Spleen (tissue), 11 donors: ENCODE measurements around the gene WDR70. TPM values are rescaled to one million over a fixed set of nuclear protein-coding genes. Genes with fewer than 3 reads are reported as not detected.

Experiments
- DNase-seq: peaks from one replicate; pipeline ENCODE4 v3.0.0-alpha.2; 2020
- H3K27ac ChIP-seq, 8 donors: fragments of 200-600 bp; sonication (generic) in 7 of 8; 1 replicate in 4 of 8; 2 replicates in 4 of 8; pipeline versions ENCODE4 v1.5.0 to v1.8.0; 2016 to 2021; ENCODE audit warnings: inconsistent platforms in 4 of 8, mild to moderate bottlenecking in 4 of 8, moderate library complexity in 1 of 8
- H3K27me3 ChIP-seq, 7 donors: fragments of 200-600 bp; sonication (generic) in 6 of 7; replicated peaks in 1 of 7; 1 replicate in 4 of 7; 2 replicates in 3 of 7; pipeline versions ENCODE4 v1.5.0 to v1.8.0; 2016 to 2021; ENCODE audit warnings: inconsistent platforms in 3 of 7, mild to moderate bottlenecking in 1 of 7
- H3K36me3 ChIP-seq, 6 donors: fragments of 200-600 bp; sonication (generic) in 5 of 6; 1 replicate in 4 of 6; 2 replicates in 2 of 6; pipeline versions ENCODE4 v1.5.0 to v1.8.0; 2016 to 2021; ENCODE audit warnings: inconsistent platforms in 2 of 6
- H3K4me1 ChIP-seq, 6 donors: fragments of 200-600 bp; sonication (generic) in 5 of 6; 1 replicate in 3 of 6; 2 replicates in 3 of 6; pipeline versions ENCODE4 v1.5.0 to v1.8.0; 2016 to 2021; ENCODE audit warnings: inconsistent platforms in 3 of 6
- H3K4me3 ChIP-seq, 8 donors: fragments of 200-600 bp; sonication (generic) in 7 of 8; 1 replicate in 4 of 8; 2 replicates in 4 of 8; pipeline versions ENCODE4 v1.5.0 to v1.8.0; 2016 to 2021; ENCODE audit warnings: inconsistent platforms in 4 of 8, mild to moderate bottlenecking in 4 of 8, moderate library complexity in 2 of 8
- H3K9me3 ChIP-seq, 8 donors: fragments of 200-600 bp; sonication (generic) in 7 of 8; 1 replicate in 4 of 8; 2 replicates in 4 of 8; pipeline versions ENCODE4 v1.5.0 to v1.8.0; 2016 to 2021; ENCODE audit warnings: inconsistent platforms in 4 of 8
- POLR2A ChIP-seq, 3 donors: fragments of 450-650 bp; IDR thresholded peaks; one replicate each; pipeline ENCODE4 v1.5.1; 2017; ENCODE audit warnings: antibody characterized with exemption in 3 of 3, mild to moderate bottlenecking in 1 of 3
- POLR2AphosphoS5 ChIP-seq, 3 donors: sonication (generic); formaldehyde crosslinking; IDR thresholded peaks; one replicate each; pipeline ENCODE4 v1.5.1; 2017; ENCODE audit warnings: antibody characterized with exemption in 3 of 3
- WGBS, 5 donors: extraction: QIAGEN DNeasy Blood & Tissue Kit in 3 of 5; methylation state at CpG; one replicate each; pipeline versions ENCODE4 v1.1.5 to v1.1.7; 2013 to 2018; 5-methylcytosine and 5-hydroxymethylcytosine counted together
- intact Hi-C: fragments of 100-400 bp; cut with DNase I; formaldehyde crosslinking; loops from one replicate; pipeline ENCODE4 v1.15.0; 2023; ENCODE audit warnings: low total_unique reads
- polyA plus RNA-seq, 3 donors: library from polyadenylated mRNA; stranded (reverse); fragments of 200-250 nt; gene quantifications; one replicate each; pipeline ENCODE4 v1.2.1, GENCODE V29; 2013
- total RNA-seq, 7 donors: library from RNA; depleted of rRNA in 3 of 7; stranded (reverse); fragments of >200 nt in 3 of 7; fragmentation: NEBNext Ultra II Directional in 4 of 7; extraction: Animal tissue kit (Norgen Biotek cat#: 25700) in 4 of 7; gene quantifications; one replicate each; pipeline versions ENCODE4 v1.1.0 to v1.2.1, GENCODE V29; 2016 to 2021
- TF ChIP-seq, protein P1 (sequence below), 11 experiments: fragments of 200-600 bp in 7 of 11; fragments of 450-650 bp in 4 of 11; sonication (generic) in 4 of 11; IDR thresholded peaks in 8 of 11; conservative IDR thresholded peaks in 3 of 11; 1 replicate in 7 of 11; 2 replicates in 4 of 11; pipeline versions ENCODE4 v1.4.0 to v1.8.0; 2016 to 2021; ENCODE audit warnings: antibody characterized with exemption in 11 of 11, inconsistent platforms in 4 of 11, mild to moderate bottlenecking in 1 of 11
- donor health status: healthy with polysubstance abuse.
- donor health status: DM: no; HTN: no; CAD: no; lungs with moderate emphysema.
- donor health status: DM: no; HTN: no; CAD: no.
- donor health status: Bipolar disorder and iron deficiency.
- donor health status: healthy.
- donor health status: DM: no; HTN: no; CAD: no.
- donor health status: DM: yes; HTN: yes; CAD: no.

The WDR70 gene
- total and polyA plus RNA-seq, 10 donors = 24.7 to 51.7 (median 33.4) TPM

DNA sequence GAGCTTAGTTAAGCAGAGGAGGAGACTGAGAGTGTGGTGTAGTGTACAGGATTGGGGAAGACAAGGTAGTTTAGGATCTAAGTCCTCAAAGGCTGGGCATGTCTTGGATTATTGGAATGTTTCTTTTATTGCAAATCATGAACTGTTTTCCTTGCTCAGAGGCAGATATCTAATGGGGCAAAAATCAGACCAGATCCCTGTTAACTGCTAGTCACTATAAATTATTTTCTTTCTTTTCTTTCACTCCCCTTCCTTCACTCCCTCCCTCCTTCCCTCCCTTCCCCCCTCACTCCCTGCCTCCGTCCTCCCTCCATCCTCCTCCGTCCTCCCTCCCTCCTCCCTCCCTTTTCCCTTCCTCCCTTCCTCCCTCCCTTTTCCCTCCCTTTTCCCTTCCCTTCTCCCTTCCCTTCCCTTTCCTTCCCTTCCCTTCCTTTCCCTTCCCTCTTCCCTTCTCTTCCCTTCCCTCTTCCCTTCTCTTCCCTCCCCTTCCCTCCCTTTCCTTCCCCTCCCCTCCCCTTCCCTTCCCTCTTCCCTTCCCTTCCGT is 117.9 kb downstream of the WDR70 start:
- Histone ChIP-seq H3K27ac (no peak overlapping the region), H3K4me3 (no peak overlapping the region), H3K27me3 (no peaks in the 10 kb centered on the region), H3K4me1 (no peaks in the 10 kb centered on the region), H3K9me3 (no peaks in the 10 kb centered on the region), H3K36me3 (peaks cover 0 to 36% (median 7%) of the 10 kb centered on the region in 6 donors)
- DNase-seq = no peak
- intact Hi-C loops = no loop called here
- 77 to 83% (median 79%) methylated on average over 3 of the region's 3 CpGs for WGBS, 5 donors
- TF ChIP-seq POLR2AphosphoS5 (IDR thresholded peaks at IDR 0.05) (no peak), POLR2A (IDR thresholded peaks at IDR 0.05) (no peak)
- TF ChIP-seq, protein P1, sequence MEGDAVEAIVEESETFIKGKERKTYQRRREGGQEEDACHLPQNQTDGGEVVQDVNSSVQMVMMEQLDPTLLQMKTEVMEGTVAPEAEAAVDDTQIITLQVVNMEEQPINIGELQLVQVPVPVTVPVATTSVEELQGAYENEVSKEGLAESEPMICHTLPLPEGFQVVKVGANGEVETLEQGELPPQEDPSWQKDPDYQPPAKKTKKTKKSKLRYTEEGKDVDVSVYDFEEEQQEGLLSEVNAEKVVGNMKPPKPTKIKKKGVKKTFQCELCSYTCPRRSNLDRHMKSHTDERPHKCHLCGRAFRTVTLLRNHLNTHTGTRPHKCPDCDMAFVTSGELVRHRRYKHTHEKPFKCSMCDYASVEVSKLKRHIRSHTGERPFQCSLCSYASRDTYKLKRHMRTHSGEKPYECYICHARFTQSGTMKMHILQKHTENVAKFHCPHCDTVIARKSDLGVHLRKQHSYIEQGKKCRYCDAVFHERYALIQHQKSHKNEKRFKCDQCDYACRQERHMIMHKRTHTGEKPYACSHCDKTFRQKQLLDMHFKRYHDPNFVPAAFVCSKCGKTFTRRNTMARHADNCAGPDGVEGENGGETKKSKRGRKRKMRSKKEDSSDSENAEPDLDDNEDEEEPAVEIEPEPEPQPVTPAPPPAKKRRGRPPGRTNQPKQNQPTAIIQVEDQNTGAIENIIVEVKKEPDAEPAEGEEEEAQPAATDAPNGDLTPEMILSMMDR (IDR thresholded peaks at IDR 0.05 in 8 of 11, conservative IDR thresholded peaks at IDR 0.05 in 3 of 11) = no peak

DNA sequence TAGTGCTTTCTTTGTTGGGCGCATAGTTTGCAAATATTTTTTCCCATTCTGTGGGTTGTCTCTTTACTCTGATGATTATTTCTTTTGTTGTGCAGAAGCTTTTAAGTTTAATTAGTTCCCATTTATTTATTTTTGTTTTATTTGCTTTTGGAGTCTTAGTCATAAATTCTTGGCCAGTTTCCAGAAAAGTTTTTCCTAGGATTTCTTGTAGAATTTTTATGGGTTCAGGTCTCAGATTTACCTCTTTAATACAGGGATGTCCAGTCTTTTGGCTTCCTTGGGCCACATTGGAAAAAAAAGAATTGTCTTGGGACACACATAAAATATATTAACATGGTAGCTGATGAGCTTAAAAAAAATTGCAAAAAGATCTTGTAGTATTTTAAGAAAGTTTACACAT is 122.0 kb downstream of the WDR70 start:
- no peak overlapping the region for H3K4me3 ChIP-seq
- no peak for TF ChIP-seq POLR2A (IDR thresholded peaks at IDR 0.05)
- TF ChIP-seq POLR2AphosphoS5 (IDR thresholded peaks at IDR 0.05) = no peak
- TF ChIP-seq, protein P1 (IDR thresholded peaks at IDR 0.05 in 8 of 11, conservative IDR thresholded peaks at IDR 0.05 in 3 of 11) = no peak

DNA sequence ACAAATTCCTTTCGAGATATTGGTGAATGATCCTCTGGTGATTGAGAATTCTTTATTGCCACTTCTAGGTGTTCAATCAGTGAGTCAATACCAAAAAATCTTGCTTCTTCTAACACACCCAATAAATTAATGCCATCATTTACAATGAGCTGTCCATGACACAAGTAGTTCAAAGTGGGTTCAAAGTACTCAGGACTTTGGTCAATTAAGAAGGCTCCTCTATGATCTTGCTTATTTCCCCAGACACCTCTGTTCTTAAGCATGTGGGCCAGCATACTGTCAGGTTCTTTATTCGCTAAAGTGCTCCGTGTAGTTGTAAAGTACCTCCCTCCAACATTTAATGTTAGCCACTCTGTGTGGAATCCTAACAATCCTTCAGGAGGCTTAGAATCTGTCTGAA is 127.1 kb downstream of the WDR70 start:
- Histone ChIP-seq H3K4me3 (no peak overlapping the region), H3K27me3 (no peaks in the 10 kb centered on the region), H3K36me3 (peaks cover 0 to 35% (median 1%) of the 10 kb centered on the region in 6 donors), H3K4me1 (no peaks in the 10 kb centered on the region), H3K9me3 (peaks cover 0 to 11% (median 0%) of the 10 kb centered on the region in 8 donors), H3K27ac (no peak overlapping the region)
- intact Hi-C loops = no loop called here
- WGBS, 5 donors = 95 to 97% (median 96%) methylated on average over 3 of the region's 3 CpGs
- TF ChIP-seq, protein P1 (IDR thresholded peaks at IDR 0.05 in 8 of 11, conservative IDR thresholded peaks at IDR 0.05 in 3 of 11) = no peak
- TF ChIP-seq POLR2A (IDR thresholded peaks at IDR 0.05) (no peak), POLR2AphosphoS5 (IDR thresholded peaks at IDR 0.05) (no peak)
- no peak for DNase-seq

More for the DNA sequence above, 122.0 kb downstream of the WDR70 start:
- intact Hi-C loops = no loop called here
- H3K27me3 ChIP-seq = no peaks in the 10 kb centered on the region
- no peak overlapping the region for H3K27ac ChIP-seq
- H3K9me3 ChIP-seq = no peaks in the 10 kb centered on the region
- H3K36me3 ChIP-seq = peaks cover 0 to 52% (median 5%) of the 10 kb centered on the region in 6 donors
- no peaks in the 10 kb centered on the region for H3K4me1 ChIP-seq
- 92 to 100% (median 100%) methylated on average over 1 of the region's 1 CpG for WGBS, 5 donors
- no peak for DNase-seq

DNA sequence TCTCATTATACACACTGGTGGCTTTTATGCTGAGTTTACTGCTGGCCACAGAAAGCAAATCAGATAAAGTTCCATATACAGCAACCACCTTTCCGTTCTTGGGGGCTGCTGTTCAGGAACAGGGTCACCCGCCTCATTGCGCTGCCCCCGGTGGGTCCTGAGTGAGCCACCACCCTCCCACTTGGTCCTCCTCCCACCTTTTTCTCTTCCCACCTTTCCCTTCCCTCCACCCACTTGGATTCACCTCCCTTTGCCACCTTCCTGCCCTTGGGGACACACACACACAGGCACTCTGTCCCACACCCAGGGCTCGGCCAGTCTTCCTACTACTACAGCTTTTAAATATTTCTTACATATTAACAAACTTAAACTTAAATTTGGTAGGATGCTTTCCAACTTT is 127.6 kb downstream of the WDR70 start:
- peaks cover 0 to 35% (median 1%) of the 10 kb centered on the region in 6 donors for H3K36me3 ChIP-seq
- 94 to 99% (median 97%) methylated on average over 5 of the region's 5 CpGs for whole genome bisulfite sequencing, 5 donors
- H3K4me1 ChIP-seq = no peaks in the 10 kb centered on the region
- TF ChIP-seq POLR2A (IDR thresholded peaks at IDR 0.05) = no peak
- TF ChIP-seq, protein P1 (IDR thresholded peaks at IDR 0.05 in 8 of 11, conservative IDR thresholded peaks at IDR 0.05 in 3 of 11) = no peak
- no peak for TF ChIP-seq POLR2AphosphoS5 (IDR thresholded peaks at IDR 0.05)
- H3K4me3 ChIP-seq = no peak overlapping the region
- DNase-seq = no peak
- intact Hi-C loops = no loop called here
- no peak overlapping the region for H3K27ac ChIP-seq
- no peaks in the 10 kb centered on the region for H3K27me3 ChIP-seq
- peaks cover 0 to 11% (median 0%) of the 10 kb centered on the region in 8 donors for H3K9me3 ChIP-seq
